Measurements from ENCODE around the gene RTP5. TPM values are rescaled to one million over a fixed set of nuclear protein-coding genes. Genes with fewer than 3 reads are reported as not detected.
"Not testable (repeated sequence)": the region's sequence is repeated elsewhere in the genome, so short reads cannot be mapped to it uniquely, and the experiment has no call there.

Gene RTP5
- total RNA-seq, 3 donors from 2014 or later, result not detected

DNA sequence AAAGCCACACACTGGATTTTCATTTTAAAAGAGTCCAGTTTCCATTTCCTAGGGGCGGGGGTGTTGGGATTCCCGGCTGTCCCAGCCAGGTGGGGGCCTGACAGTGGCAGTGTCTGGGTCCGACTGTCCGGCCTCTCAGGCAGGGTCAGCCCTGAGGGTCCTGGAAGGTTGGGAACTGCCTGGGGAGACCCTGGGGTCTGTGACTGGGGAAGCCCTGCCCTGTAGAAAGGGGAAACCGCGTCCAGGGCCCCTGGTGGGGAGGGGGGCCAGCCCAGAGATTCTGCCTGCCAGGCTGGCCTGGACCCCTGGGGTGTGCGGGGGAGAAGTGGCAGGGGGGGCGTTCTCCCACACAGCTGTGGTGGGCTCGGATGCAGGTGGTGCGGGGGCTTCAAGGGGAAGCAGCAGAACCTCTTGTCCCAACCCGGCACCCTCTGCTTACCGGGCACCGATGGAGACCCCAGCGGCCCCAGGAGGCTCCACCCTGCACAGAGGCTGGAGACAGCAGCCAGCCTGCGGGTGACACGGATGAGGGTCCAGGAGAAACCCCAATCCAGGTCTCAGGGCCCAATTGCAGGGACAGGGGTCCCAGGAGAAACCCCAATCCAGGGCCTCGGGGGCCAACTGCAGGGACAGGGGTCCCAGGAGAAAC is 4.9 kb downstream of the RTP5 start:
- no peak for ATAC-seq
- Histone ChIP-seq H3K9me3 (peaks cover 8% of the 10 kb centered on the region), H3K4me3 (no peak overlapping the region), H3K4me1 (ENCODE audit: low read depth) (no peaks in the 10 kb centered on the region), H3K36me3 (ENCODE audit: low read depth) (no peaks in the 10 kb centered on the region)
- intact Hi-C loops (cut with DNase I, micrococcal nuclease), result no loop called here
- no peak for TF ChIP-seq CTCF (IDR thresholded peaks at IDR 0.05)
- DNase-seq, result peak in 1 of 3 donors; percentile 48

GRCh38 chr2:241875754-241876527 is 6.4 kb downstream of the RTP5 start:
- H3K36me3 ChIP-seq (ENCODE audit: low read depth); H3K4me1 ChIP-seq (ENCODE audit: low read depth); H3K9me3 ChIP-seq; intact Hi-C loops (cut with DNase I, micrococcal nuclease); ATAC-seq; H3K4me3 ChIP-seq: not testable (repeated sequence)
- peak; percentile 48 for TF ChIP-seq CTCF (IDR thresholded peaks at IDR 0.05)
- peak in 2 of 3 donors; percentile 52 to 76 for DNase-seq

GRCh38 chr2:241876528-241877196 is 7.1 kb downstream of the RTP5 start:
- Histone ChIP-seq H3K4me1 (ENCODE audit: low read depth) (no peaks in the 10 kb centered on the region), H3K4me3 (no peak overlapping the region), H3K36me3 (ENCODE audit: low read depth) (no peaks in the 10 kb centered on the region), H3K9me3 (peaks cover 8% of the 10 kb centered on the region)
- ATAC-seq, result no peak
- no peak for TF ChIP-seq CTCF (IDR thresholded peaks at IDR 0.05)
- intact Hi-C loops (cut with DNase I, micrococcal nuclease), result no loop called here
- DNase-seq, result peak in 1 of 3 donors; percentile 49

GRCh38 chr2:241877197-241877685 is 7.7 kb downstream of the RTP5 start:
- ATAC-seq, result no peak
- Histone ChIP-seq H3K9me3 (peaks cover 8% of the 10 kb centered on the region), H3K36me3 (ENCODE audit: low read depth) (no peaks in the 10 kb centered on the region), H3K4me3 (no peak overlapping the region), H3K4me1 (ENCODE audit: low read depth) (no peaks in the 10 kb centered on the region)
- intact Hi-C loops (cut with DNase I, micrococcal nuclease), result no loop called here
- DNase-seq, result peak in 1 of 3 donors; percentile 57
- no peak for TF ChIP-seq CTCF (IDR thresholded peaks at IDR 0.05)

DNA sequence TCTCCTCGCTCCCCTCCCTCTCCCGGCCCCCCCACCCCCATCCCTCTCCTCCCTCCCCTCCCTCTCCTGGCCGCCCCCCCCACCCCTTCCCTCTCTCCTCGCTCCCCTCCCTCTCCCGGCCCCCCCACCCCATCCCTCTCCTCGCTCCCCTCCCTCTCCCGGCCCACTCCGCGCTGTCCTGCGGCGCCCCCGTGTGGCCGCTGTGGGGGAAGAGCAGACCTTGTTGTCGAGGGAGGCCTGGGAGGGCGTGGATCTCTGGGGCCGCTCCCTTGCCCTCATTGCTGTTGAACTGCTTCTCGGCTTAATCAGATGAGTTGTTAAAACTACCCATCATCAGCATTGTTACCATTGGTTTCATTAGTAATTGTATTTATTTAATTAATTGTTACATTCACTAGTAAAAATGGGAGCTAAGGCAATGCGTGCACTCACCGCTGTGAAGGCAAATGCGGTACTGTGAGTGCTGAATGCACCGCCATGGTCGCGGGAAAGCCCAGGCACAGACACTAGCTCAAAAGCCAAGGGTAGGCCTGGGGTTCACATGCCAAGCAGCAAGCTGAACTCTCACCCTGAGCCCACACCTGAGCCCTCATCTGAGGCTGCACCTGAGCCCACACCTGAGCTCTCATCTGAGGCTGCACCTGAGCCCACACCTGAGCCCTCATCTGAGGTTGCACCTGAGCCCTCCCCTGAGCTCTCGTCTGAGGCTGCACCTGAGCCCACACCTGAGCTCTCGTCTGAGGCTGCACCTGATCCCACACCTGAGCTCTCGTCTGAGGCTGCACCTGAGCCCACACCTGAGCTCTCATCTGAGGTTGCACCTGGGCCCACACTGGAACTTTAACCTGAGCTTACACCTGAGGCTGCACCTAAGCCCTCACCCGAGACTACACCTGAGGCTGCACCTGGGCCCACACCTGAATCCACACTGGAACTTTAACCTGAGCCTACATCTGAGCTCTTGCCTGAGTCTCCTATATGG is 8.8 kb downstream of the RTP5 start:
- no peak overlapping the region for H3K4me3 ChIP-seq
- intact Hi-C loops (cut with DNase I, micrococcal nuclease), result no loop called here
- TF ChIP-seq CTCF (IDR thresholded peaks at IDR 0.05), result peak; percentile 64
- peak; percentile 39 for ATAC-seq
- H3K36me3 ChIP-seq (ENCODE audit: low read depth), result no peaks in the 10 kb centered on the region
- DNase-seq, result peak; percentile 81 to 87 (median 83)
- H3K9me3 ChIP-seq, result peaks cover 8% of the 10 kb centered on the region
- no peaks in the 10 kb centered on the region for H3K4me1 ChIP-seq (ENCODE audit: low read depth)

Measured in mucosa of descending colon (tissue), 3 donors.